ENCODE measurements around the gene FAM184A.

- TF ChIP-seq CTCF (conservative IDR thresholded peaks at IDR 0.05; ENCODE audit: low read length) (no peak), EZH2phosphoT487 (IDR thresholded peaks at IDR 0.05; ENCODE audit: borderline replicate concordance, low read depth, low read length) (no peak)
Measured at GRCh38 chr6:118923035-118923434, 155.4 kb downstream of the FAM184A start.

Data from OCI-LY7 (cell line).